ENCODE measurements around the gene ARHGEF39.

DNA sequence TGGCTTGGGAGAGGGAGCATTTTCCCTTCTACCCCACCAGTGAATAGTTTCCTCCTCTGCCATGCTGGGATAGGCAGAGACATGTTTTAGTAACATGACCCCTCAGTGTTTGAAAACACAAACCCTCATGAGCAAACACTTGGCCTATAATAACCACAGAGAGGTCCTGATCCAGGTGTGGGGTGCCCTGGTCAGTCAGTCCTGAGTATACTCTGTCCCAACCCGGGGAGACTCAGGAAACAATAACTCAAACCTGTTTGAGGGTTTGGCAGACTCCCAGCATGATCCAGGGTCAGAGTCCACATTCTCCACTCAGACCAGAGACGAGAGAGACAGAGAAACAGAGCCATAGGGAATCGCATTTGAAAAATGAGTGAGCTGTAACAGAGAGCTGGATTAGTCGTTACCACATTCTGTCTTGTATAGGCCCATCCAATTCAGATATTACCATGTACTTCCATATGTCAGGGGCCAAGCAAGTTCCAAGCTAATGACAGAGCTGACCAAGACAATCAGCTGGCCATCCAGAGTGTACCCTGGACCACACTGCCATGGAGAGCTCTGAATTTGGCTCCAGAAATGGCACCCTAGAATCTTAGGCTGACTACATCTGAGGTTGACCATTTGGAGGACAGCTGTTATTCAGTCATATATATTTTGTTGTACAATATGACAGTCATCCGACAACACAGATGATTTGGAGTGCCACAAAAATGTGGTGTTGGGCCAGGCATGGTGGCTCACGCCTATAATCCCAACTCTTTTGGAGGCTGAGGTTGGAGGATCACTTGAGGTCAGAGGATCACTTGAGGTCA, 4.5 kb upstream of the ARHGEF39 start:
- TF ChIP-seq, protein P1, sequence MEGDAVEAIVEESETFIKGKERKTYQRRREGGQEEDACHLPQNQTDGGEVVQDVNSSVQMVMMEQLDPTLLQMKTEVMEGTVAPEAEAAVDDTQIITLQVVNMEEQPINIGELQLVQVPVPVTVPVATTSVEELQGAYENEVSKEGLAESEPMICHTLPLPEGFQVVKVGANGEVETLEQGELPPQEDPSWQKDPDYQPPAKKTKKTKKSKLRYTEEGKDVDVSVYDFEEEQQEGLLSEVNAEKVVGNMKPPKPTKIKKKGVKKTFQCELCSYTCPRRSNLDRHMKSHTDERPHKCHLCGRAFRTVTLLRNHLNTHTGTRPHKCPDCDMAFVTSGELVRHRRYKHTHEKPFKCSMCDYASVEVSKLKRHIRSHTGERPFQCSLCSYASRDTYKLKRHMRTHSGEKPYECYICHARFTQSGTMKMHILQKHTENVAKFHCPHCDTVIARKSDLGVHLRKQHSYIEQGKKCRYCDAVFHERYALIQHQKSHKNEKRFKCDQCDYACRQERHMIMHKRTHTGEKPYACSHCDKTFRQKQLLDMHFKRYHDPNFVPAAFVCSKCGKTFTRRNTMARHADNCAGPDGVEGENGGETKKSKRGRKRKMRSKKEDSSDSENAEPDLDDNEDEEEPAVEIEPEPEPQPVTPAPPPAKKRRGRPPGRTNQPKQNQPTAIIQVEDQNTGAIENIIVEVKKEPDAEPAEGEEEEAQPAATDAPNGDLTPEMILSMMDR (IDR thresholded peaks at IDR 0.05) = no peak
- no peak for TF ChIP-seq POLR2A (IDR thresholded peaks at IDR 0.05)
